Activated CD4-positive, alpha-beta T cell treated with anti-CD3 and anti-CD28 coated beads, Interleukin-2, amount 50 U/mL, for 1 hour (primary cell): ENCODE measurements around the gene CMSS1.

Experiments used
- DNase-seq: peaks from one replicate; pipeline ENCODE4 v3.0.0-alpha.2; 2020

CMSS1 gene

DNA sequence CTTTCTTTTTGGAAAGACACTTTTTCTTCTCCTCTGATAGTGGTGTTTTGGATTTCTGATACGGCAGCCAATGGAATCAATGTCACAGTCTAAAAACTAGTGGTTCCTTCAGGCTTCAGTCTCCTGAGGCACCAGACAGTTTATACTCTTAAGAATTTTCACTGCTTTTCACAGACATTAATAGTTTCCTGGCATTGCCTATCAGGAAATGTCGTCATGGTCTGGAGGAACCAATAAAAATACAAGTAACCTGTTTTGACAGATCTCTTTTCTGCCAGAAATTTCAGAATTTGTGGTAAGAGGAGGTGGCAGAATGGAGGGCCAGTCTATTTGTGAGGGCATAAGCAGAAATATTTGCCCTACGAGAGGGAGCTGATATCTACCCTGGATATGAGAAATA lies 251.8 kb downstream of the CMSS1 start:
- DNase-seq, result no peak

DNA sequence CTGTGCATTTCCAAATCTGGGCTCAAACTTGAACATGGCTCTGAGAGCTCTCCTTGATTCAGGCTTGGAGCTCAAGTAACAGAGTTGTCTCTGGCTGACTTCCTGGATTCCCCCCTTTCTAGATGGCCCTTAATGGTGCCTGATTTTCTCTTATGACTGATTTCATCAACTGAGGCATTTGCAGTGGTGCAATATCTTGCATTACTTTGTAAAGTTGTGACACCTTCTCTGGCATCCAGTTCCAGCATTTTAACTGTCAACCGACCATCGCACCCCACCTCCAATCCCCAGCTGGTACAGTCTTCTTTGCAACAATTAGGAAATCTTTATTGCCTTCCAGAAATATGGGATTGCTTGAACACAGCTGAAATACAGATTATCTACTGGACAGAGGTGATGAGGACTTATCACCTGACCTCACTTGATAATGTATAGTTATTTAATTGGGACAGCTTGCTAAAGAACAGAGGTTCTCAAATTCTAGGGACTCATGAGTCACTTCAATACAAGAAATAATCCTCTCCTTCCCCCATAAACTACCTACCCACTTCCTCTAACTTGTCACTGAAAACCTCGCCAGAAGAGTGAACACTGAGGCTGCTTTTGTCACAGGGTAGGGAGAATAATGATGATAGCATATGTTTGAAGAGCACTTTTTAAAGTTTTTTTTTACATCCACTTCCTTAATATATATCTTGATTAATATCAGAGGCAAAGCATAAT lies 254.8 kb downstream of the CMSS1 start:
- no peak for DNase-seq

DNA sequence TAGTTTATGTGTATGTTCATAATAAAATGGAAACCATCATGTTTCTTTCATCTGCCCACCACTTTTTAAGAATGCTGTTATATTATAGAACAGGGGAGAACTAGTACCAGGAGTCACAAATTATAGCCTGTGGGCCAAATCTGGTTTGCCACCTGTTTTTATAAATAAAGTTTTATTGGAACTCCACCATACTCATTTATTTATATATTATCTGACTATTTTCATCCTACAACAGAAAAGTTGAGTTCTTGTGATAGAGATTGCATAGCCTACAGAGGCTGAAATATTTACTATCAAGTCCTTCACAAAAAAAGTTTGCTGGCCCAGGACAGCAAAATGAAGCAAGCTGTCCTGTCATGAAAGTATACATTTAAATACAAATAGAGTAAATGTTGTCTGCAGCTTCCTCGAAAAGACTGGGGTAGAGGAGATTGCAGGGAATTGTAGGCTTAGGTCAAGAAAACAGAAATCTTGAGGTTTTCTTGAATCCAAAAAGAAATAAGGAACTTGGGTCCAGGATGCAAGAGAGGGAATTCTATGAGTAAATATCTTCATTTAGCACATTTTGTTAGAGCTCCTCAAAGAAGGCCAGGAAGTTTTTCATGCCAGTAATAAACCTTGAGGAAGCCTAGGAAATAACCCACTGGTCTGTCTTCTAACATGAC lies 255.5 kb downstream of the CMSS1 start:
- no peak for DNase-seq

- DNase-seq, result no peak
Measured at GRCh38 chr3:100073714-100074307, 256.1 kb downstream of the CMSS1 start.

DNA sequence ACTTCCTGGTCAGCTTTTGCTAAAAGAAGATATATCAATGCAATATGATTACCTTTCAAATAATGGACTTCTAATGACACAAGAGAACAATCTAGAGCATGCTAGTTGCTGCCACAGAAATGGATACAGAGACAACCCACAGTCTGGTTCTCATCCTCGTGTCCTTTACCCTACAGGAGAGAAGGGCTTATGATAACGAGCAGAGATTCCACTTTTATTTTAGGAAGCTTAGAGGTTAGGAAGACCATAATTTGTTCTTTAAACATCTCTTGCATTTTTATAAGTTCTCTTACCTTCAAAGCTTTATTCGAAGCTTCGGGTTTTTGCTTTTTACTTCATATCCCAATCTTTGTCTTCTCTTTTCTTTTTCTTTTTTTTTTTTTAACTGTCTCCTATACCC lies 257.5 kb downstream of the CMSS1 start:
- DNase-seq, result no peak

GRCh38 chr3:100075851-100076730 lies 258.4 kb downstream of the CMSS1 start:
- DNase-seq, result no peak

DNA sequence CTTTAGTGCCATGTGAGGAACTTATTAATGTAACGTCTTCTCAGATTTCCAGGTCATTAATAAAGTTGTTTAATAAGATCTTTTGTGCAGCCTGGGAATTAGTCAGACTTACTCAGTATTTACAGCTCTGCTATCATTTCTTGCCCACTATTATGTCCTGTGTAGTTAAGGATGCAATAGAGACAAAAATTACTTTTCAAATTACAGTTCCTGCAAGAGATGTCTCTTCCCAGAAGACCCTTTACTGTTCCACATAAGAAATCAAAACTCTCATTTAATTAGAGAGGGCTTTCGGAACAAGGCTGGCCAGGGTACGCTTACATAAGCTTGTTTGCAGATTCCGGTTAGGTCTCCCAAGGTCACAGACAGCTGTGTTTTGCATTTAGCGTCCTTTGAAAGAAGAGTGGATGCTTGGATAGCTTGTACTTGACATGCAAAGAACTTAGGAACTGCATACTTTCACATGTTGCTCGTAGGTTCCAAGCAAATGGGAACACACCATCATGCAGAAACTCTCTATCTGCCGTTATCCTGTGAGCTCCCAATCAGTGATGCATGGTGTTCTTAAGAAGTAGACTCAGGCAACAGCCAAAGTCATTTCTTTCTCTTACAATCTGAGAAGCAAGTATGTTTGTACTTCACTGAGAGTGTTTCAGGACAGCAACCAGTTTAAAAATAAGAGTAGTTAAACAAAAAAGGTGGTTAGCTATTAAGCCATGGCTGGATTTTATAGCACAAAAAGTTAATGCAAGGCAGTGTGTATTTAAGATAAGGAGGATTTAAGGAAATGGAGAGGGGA lies 259.3 kb downstream of the CMSS1 start:
- DNase-seq, result no peak

DNA sequence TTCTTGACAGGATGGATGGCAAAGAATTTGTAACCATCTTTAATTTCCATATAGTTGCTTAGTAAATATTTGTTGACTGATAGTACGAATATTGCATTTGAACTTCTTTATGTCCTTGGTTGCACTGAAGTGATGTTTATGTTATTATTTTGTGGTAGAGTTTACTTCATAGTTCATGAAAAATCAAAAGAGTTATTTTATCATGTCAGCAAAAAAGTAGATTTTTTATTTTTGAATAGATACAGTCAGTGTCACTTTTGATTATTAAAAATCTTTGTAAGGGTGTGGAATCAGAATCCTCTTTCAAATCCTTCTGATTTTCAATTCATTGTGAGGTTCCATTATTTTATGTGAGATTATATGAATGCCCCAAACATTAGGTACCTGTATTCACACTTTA lies 261.7 kb downstream of the CMSS1 start:
- no peak for DNase-seq

GRCh38 chr3:100080573-100080972 lies 262.9 kb downstream of the CMSS1 start:
- no peak for DNase-seq

GRCh38 chr3:100081311-100081710 lies 263.6 kb downstream of the CMSS1 start:
- DNase-seq, result no peak

DNA sequence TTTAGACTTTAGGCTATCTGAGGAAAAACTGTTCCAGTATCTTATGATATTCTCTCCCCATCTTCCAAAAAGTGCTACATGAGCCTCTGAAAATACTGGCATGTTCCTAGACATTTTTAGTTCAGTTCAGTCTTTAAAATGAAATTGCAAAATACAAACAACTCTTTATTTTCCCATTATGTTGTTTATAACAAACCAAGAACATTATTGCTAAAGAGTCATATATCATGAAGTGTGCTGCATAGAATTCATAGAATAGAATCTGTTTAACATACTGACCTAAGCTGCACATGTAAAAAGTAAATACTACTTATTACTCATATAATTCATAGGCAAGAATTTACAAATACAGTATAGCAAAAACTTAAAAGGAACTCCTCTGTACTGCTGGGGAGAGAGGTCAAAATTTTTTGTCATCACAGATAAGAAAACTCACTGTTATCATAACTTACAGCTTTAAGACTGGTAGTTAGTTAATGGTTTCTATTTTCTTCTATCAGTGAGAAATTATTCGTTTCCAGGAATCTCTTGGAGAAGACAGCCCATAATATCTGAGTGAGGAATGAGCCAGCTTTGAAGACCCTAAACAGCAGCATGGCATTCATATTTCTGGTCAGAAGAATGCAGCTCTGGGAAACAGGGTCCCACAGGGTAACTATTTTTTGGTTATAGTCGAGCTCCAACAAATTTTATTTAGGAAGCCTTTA lies 264.5 kb downstream of the CMSS1 start:
- no peak for DNase-seq

DNA sequence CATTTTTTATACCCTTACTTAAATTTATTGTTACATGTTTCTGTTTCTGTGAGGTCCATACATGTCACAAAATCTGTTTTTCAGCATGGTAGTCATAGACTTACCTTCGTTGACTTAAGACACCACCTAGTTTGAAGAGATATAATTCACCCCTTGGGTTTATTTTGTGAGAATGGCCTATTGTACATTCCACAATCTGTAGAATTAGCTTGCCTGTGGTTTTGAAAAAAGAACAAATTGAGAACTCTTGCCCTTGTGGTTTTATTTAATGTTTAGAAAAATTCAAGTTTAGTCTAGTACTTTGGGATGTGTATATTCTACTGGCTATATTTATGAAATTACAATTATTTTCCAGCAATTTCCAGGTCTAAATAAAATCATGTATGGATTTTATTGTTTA lies 265.1 kb downstream of the CMSS1 start:
- no peak for DNase-seq

- DNase-seq, result no peak
Measured at GRCh38 chr3:100083209-100083608, 265.5 kb downstream of the CMSS1 start.

DNA sequence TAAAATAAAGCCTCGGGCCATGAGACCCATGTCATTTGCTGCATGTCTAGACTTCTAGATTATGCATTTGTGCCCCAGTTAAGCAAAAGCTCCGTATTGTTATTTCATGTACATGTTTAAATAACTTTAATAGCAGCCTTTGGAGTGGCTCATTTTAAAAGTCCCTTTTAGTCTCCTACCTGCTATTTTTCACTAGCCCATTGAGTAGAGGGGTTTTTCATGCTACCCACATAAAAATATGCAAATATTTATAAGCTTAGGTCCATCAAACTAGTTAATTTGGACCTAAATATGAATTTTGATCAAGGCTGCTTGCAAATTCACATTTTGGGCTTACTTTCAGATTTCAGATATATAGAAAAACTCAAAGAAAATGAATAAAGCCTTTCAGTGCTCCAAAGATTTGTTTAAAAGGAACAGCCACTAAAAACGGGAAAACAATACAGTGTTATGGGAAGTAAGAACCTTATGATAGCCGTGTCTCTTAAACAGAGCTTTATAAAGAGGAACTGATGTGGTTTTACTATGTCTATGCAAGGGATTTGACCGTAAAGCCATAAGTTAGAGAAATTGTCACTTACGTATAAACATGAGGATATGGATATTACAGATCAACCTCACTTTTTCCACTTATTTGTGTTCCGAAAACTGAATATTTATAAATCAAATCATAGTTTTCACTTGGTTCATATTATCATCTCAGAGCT lies 266.6 kb downstream of the CMSS1 start:
- DNase-seq, result no peak

DNA sequence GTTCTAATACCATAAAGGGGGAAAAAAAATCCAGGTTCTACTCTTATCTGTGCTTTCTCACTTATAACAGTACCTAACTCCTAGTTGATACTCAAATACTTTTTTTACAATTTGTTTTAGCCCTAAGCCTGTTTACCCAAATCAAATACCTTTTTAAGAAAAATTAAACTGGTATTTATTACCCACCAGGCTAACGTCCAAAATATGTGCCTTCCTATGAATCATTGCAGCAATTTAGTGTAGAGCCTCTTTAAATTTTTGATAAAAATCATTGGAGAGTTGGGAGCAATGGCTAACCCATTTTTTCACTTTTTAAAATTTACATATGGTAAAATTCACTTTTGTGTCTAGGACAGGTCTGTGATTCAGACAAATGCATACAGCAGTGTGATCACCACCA lies 268.7 kb downstream of the CMSS1 start:
- DNase-seq, result no peak

GRCh38 chr3:100087198-100087597 lies 269.5 kb downstream of the CMSS1 start:
- DNase-seq, result no peak

DNA sequence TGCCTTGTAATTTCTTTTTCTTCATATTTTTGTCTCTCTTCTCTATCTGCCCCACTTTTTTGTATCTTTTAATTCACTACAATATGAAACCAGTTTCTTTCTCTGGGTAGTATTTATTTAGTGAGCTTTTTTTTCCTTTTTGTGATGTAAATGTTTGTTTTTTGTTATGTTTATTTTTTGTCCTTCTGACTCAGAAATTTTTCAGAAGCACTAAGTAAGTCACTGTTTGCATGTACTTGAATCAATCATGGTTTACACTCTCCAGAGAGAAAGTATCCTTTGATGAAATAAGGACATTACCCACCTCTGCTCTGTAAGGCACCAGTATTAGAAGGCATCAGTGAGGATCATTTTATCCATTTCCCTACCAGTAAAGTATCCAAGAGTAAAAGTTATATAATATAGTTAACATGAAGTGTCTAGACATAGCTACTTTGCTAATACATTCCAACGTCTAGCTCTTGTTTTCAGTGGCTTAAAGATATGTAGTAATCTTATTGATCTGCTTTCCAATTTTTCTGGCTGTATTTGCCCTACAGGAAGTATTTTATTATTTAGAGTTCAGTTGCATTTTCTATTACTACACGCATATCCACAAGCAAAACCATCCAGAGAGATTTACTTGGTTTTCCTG lies 271.2 kb downstream of the CMSS1 start:
- no peak for DNase-seq

- no peak for DNase-seq
Measured at GRCh38 chr3:100089812-100090668, 272.4 kb downstream of the CMSS1 start.

- no peak for DNase-seq
Measured at GRCh38 chr3:100090669-100091005, 273.0 kb downstream of the CMSS1 start.

DNA sequence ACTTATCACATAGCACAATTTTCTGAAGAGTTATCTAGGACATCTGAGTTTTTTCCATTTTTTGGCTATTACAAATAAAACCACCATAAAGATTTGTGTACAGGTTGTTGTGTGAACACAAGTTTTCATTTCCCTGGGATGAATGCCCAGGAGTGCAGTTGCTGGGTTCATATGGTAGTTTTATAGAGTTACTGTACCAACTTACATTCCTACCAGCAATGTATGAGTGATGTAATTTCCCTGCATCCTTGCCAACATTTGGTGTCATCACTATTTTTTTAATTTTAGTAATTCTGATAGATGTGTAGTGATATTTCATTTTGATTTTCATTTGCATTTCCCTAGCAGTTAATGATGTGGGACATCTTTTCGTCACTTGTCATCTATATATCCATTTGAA lies 276.2 kb downstream of the CMSS1 start:
- DNase-seq, result no peak
